HG03439 (cell line): ENCODE results near the gene DNPEP.

Source experiments
- ATAC-seq: cut with Tn5 transposase; IDR thresholded peaks from one replicate; pipeline ENCODE4 v1.9.1; 2021; ENCODE audit warnings: mild to moderate bottlenecking, moderate library complexity; ENCODE audit not compliant: unreplicated experiment

DNPEP gene

GRCh38 chr2:219387306-219388120 lies at the start of gene DNPEP:
DNPEP (minus strand) TSS chr2:219387912; CDS start chr2:219387794, 118 bp downstream.
- ATAC-seq = peak; percentile 69

GRCh38 chr2:219437141-219437540 lies 49.4 kb upstream of the DNPEP start:
- ATAC-seq = no peak

GRCh38 chr2:219436491-219436890 lies 48.8 kb upstream of the DNPEP start:
- no peak for ATAC-seq

GRCh38 chr2:219435701-219436100 lies 48.0 kb upstream of the DNPEP start:
- no peak for ATAC-seq

GRCh38 chr2:219434718-219435525 lies 47.2 kb upstream of the DNPEP start, which contains the start of gene SPEG:
SPEG (plus strand) TSS chr2:219434843; CDS start chr2:219434978, 135 bp downstream.
- ATAC-seq = no peak

GRCh38 chr2:219434468-219434717 lies 46.7 kb upstream of the DNPEP start:
- no peak for ATAC-seq

- no peak for ATAC-seq
Observed at GRCh38 chr2:219433666-219434467, 46.2 kb upstream of the DNPEP start.

- ATAC-seq = no peak
Observed at GRCh38 chr2:219430633-219431615, 43.2 kb upstream of the DNPEP start.

GRCh38 chr2:219429958-219430606 lies 42.4 kb upstream of the DNPEP start:
- ATAC-seq = no peak

GRCh38 chr2:219428469-219428868 lies 40.8 kb upstream of the DNPEP start:
- ATAC-seq = no peak

GRCh38 chr2:219426534-219427136 lies 38.9 kb upstream of the DNPEP start:
- no peak for ATAC-seq

- no peak for ATAC-seq
Observed at GRCh38 chr2:219426068-219426443, 38.3 kb upstream of the DNPEP start.

- ATAC-seq = no peak
Observed at GRCh38 chr2:219425238-219426067, 37.7 kb upstream of the DNPEP start.

- ATAC-seq = no peak
Observed at GRCh38 chr2:219423652-219424377, 36.1 kb upstream of the DNPEP start.

GRCh38 chr2:219422952-219423534 lies 35.3 kb upstream of the DNPEP start:
- ATAC-seq = no peak

- ATAC-seq = no peak
Observed at GRCh38 chr2:219421323-219421722, 33.6 kb upstream of the DNPEP start.

- no peak for ATAC-seq
Observed at GRCh38 chr2:219420687-219421086, 33.0 kb upstream of the DNPEP start.
